RPMI7951 (cell line): ENCODE data around the gene SAMM50. TPM values are rescaled to one million over a fixed set of nuclear protein-coding genes. Genes with fewer than 3 reads are reported as not detected.

ENCODE experiments used
- DNase-seq: peaks from one replicate; pipeline ENCODE4 v3.0.0-alpha.2; 2012; ENCODE audit warnings: low read depth
- total RNA-seq: library from RNA; depleted of rRNA; stranded (reverse); fragments of >200 nt; shearing (Covaris generic); gene quantifications from 2 replicates; pipeline ENCODE4 v1.2.3, GENCODE V29; 2014

SAMM50 gene
- total RNA-seq, 1 experiment from 2014 or later = 45.9 TPM

DNA sequence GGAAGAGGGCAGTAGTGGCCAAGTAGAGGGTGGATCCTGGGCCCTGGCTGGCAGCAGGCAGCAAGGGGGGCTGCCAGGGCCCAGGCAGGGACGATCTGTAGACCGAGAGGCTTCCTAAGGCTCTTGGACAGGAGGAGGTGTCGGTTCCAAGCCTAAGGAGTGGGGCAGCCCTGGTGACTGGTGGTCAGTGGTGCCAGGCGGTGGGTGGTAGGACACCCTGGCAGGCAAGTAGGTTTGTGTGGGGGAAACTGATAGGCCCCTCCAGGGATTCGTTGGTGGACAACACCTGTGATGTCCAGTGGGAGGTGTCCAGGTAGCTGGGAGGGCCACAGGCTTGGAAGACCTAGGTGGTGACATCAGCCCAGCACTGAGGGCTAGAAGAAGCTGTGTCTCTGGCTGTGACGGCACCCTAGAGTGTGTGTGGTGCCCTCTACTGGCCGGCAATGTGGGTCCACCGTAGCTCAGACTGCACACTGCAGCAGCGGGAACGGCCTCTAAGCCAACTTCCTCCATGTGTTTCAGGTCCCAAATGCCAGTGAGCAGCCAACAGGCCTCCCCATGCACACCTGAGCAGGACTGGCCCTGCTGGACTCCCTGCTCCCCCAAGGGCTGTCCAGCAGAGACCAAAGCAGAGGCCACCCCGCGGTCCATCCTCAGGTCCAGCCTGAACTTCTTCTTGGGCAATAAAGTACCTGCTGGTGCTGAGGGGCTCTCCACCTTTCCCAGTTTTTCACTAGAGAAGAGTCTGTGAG lies 9.4 kb upstream of the SAMM50 start:
- peak; percentile 37 for DNase-seq

GRCh38 chr22:43946384-43946667 lies 8.9 kb upstream of the SAMM50 start:
- DNase-seq = no peak

DNA sequence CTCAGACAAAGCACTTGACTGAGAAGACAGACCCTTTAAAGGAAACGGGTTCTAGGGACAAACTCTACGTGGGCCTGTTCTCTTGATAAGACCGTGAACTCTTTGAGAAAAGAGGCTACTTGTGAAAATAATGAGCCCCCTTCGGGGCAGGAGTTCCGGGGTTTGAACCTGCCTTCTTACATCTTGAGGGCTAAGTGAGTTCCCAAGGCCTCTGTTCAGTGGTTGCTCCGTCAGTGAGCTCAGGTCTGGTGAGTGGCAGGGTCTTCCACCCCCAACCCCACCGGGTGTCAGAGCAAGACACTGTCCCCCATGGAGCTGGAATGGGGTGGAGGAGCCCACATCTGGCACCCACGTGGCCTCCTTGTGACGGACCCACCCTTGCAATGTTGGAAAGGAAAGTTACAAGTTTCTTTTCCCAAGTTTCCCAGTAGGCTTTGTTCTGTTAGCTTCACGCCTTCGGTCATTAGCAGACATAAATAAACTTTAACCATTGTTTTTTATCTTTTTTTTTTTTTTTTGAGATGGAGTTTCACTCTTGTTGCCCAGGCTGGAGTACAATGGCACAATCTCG lies 6.3 kb upstream of the SAMM50 start:
- DNase-seq = no peak

DNA sequence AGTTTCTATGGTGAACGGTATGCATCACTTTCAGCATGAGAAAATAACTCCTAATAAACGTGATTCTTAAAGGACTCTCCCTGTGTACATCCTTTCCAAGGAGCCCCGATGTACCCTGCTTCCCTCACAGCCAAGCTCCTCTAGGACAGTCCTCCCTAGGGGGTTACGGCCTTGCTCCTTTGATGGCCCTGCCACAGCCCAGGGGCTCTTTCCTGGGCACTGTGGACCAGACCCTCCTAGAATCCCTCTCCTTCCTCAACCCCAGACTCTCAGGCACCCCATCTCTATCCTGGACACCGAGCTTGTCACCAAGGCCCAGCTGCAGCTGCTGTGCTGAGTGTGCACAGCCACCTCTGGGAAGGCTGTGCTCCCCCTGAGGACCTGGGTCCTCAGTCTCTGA lies 3.9 kb upstream of the SAMM50 start:
- DNase-seq = no peak

- DNase-seq = no peak
These were observed 3.3 kb upstream of the SAMM50 start for GRCh38 chr22:43951966-43952365.

- no peak for DNase-seq
These were observed 1.1 kb upstream of the SAMM50 start for GRCh38 chr22:43953988-43954785.

DNA sequence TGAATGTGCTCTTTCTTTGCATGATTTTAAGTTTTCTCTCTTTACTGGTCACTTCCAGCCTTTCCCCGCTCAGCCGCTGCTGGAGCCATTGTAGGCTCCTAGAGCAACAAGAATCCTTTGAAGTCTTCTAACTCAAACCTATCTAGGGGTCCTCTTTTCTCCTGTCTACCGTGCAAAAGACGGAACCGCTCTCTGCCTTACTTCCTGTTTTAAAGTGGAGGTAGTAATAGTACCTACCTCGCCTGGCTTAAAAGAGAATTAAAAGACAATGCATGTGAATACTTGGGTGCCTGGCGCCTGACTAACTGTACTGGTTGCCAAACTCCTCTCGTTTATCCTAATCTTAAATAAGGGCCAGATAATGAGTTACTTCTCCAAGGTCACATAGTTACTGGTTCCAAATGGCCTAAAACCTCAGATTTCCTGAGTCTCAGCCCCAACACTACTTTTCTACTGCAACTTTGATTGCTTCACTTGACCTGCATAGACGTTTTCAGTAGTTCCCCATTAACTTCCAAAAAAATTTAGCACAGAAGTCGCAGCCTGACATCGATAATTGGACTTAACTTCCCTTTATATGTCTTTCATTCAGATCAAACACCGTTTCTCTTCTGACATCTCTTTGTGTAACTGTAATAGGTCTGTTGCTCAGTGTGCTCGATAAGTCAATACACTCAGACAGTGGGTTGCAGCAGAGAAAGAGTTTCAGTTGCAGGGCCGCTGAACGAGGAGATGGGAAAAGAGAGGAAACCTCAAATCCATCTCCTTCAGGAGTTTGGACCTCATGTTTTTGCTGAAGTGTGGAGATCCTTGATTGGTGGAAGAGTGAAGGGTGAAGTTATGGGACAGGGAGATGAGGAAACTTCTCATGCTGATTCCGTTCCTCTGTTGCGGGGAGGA lies 891 bp downstream of the SAMM50 start:
- DNase-seq = no peak

DNA sequence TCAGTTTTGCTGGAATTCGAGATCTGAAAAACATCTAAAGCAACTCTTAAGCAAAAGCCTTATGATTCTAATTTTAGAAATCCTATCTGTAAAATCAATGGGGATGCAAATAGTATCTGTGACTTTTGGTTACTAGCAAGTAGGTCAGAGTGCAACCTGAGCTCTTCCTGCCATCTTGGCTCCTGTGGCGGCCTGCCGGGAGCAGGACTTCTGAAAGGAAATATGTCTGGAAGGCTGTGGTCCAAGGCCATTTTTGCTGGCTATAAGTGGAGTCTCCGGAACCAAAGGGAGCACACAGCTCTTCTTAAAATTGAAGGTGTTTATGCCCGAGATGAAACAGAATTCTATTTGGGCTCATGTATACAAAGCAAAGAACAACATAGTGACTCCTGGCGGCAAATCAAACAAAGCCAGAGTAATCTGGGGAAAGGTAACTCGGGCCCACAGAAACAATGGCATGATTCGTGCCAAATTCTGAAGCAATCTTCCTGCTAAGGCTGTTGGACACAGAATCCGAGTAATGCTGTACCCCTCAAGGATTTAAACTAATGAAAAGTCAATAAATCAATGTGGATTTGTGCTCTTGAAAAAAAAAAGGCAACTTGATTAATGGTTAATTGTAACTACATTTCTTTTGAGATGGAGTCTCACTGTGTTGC lies 1.7 kb downstream of the SAMM50 start:
- peak; percentile 20 for DNase-seq

- DNase-seq = peak; percentile 14
These were observed 2.6 kb downstream of the SAMM50 start for GRCh38 chr22:43957871-43958270.

GRCh38 chr22:43964314-43964857 lies 9.1 kb downstream of the SAMM50 start:
- no peak for DNase-seq

DNA sequence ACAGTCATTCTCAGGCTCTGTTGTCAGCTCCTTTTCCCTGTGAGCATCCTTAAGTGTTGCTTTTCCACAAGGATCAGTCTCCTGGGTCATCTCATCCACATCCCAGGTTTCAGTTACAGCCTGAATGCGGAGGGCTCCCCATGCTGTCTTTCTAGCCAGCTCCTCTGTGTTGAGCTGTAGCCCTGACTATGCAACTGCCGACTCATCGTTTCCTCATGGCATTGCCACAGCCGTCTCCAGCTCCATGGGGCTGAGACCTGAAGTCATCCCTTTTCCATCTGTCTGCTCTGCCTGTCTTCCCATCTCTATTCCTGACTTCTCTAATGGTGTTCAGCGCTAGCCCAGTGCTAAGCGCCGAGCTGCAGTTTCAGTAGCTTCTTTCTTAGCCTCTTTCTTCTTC lies 11.8 kb downstream of the SAMM50 start:
- DNase-seq = no peak

DNA sequence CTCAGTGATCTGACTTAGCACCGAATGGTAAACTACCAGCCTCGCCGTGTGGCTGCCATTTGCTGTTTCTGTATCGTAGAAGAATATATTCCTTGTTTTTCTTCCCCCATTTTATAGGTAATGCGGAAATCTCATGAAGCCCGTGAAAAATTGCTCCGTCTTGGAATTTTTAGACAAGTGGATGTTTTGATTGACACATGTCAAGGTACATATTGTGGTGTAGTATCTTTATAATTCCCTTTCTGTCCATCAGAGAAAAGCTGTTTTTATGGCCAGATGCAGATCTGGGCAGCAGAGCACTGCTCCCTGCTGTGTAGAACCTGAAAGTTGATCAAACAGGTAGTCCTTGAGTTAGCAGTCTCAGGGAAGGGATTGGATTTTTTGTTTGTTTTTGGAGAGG lies 13.4 kb downstream of the SAMM50 start:
- no peak for DNase-seq

DNA sequence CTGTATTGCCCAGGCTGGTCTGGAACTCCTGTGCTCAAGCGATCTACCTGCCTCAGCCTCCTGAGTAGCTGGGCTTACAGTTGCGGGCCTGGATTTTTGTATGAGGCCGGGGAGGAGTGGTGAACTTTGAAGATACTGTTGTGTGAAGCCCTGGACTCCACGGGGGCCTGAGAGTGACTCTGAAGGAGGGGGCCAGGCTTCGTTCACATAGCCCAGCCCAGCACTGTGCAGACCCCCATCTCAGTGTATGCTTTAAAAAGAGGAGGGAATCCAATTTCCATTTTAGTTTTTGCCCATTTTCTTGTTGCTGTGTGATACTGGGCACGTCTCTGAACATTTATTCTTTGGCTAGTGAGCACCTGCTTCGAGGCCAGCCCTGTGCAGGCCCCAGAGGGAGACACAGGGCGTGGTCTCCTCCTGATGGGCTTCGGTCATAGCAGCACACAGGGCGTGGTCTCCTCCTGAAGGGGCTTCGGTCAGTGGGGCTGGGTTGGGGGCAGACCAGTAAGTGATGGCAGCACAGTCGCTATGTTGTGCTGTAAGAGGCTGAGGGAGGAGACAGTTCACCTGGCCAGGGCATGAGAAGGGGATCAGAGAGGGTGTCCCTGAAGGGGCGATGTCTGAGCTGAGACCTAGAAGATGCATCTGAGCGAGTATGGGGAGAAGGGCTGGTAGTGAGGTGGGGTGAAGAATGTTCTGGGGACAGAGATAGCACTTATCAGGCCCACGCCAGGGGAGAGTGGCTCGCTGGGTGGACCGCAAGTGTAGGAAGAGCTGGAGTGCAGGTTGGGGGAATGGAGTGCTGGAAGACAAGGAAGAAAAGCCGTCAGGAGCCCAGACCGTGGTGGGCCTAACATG lies 14.0 kb downstream of the SAMM50 start:
- DNase-seq = no peak

- DNase-seq = no peak
These were observed 14.9 kb downstream of the SAMM50 start for GRCh38 chr22:43969989-43970755.

DNA sequence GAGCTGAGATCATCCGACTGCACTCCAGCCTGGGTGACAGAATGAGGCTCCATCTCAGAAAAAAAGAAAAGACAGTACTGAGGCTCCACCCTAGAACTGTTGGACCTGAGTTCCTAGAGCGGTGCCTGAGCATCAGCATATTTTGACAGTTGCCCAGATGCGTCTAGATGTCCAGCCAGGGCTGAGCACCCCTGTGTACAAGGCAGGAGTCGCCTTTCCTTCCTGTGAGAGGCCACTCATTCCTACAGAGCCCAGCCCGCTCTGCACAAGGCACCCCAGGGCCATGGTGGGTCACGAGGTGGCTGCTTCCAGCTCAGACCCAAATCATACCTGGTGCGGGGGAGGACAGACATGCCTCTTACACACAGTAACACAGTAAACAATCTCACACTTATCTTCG lies 15.9 kb downstream of the SAMM50 start:
- DNase-seq = no peak

DNA sequence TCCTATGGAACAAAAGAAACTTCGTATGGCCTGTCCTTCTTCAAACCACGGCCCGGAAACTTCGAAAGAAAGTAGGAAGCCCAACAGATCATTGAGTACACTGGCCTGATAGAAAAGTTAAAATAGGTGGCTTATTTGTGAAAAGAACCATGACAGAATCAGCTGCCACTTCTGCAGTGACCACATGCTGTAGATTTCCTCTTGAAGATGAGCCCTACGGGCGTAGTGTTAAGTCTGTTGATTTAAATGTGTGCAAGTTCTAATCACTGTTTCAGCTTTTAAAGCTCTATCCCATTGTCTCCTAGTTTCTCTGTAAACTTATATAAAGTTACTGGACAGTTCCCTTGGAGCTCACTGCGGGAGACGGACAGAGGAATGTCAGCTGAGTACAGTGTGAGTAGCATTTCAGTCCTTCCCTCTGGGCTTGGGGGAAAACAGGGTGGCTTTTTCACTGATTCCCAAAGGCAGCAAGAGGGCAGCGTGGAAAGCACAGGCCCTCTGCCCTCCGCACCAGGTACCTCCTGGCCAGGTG lies 17.8 kb downstream of the SAMM50 start:
- DNase-seq = no peak

DNA sequence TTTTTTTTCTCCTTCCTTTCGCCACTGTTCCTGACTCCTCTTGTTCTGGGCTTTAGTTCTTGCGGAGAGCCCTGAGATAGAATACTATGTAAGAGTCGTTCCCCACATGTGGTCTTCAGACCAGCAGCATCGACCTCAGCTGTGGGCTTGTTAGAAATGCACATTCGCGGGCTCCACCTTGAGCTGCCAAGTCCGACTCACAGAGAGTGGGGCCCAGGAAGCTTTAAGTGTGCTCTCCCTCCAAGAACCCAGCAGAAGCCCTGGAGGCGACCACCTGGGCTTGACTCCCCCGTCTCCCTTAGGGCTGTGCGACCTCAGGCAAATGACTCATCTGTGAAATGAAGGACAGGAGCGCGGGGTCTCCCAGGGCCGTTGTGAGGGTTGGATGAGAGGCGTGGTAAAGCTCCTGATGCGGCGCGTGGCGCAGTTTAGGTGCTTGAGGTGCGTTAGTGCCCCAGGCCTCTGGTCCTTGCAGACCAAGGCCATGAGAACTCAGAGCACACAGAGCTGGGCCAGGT lies 18.8 kb downstream of the SAMM50 start:
- DNase-seq = no peak

- no peak for DNase-seq
These were observed 19.8 kb downstream of the SAMM50 start for GRCh38 chr22:43975041-43975440.
